ENCODE measurements around the gene TAOK2.

- TF ChIP-seq EZH2 (IDR thresholded peaks at IDR 0.05; ENCODE audit: insufficient read depth, poor library complexity, severe bottlenecking) = no peak
- TF ChIP-seq EZH2phosphoT487 (IDR thresholded peaks at IDR 0.05; ENCODE audit: insufficient read depth, low read depth) = no peak
Observed at GRCh38 chr16:30018731-30019158, 45.1 kb downstream of the TAOK2 start.

All from GM23248 (cell line).